A204.1 (cell line): ENCODE results near the gene KCNC4.

Experiments used
- FAIRE-seq: peaks from 2 replicates; lab custom pipeline; 2012; peaks lifted over from hg19 to GRCh38; lab: Jason Lieb, UNC

KCNC4 gene

DNA sequence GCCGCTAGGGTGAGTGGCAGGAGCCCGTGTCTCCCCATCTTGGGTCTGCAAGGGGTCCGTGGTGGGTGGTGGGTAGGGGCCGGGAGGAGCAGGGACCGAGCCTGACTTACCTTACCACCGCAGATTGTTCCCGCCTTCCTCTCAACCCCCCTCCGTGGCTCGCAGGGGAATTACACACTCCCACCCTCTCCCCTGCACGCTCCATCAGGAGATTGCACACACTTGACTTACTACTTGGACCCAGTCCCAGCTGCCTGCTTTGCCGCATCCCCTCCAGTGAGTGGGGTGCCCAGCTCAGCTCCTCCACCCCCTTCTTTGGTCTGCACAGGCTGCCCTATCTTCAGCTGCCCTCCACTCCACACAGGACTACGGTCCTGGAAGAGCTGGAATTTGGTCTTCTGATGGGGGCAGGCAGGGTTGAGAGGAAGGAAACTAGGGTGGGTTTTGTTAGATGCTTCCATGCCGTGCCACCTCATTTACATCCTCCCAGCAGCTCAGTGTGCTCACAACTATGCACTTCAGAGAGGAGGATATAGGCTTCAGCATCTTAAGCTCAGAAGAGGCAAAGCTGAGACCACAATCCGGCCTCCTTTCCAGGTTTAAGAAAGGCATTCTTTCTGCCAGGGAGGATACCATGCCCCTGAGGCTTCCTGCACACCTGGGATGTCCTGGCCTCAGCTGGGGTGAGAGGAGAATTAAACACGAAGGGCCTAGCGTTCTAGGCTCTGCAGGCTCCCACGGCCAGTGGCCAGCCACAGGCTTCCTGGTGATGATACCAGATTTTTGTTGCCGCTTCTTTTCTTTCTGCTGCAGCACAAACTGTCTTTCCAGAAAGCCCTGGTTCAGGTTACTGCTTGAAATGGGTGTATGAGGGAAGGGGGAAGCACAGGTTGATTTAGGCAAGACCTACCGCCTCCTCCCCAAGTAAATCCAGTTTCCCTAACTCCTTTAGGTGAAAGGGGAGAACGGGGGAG, 2.3 kb downstream of the KCNC4 start:
- FAIRE-seq, result no peak

DNA sequence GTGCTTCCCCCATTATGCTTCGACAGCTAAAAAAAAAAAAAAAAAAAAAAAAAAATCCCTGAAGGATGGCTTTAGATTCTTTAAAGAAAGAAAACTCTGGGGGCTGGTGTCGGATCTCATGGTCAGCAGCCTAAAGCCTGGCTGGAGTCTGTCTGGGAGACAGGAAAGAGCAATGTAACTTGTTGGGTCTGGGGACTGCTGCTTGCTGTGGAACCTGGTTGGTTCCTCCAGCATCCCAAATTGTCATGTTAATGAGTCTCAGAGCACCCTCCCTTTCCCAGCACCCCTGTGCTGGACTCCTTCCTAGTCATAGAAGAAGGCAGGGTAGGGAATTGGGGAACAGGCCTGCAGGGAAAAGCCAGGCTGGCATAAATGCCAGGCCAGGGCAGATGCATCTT, 3.0 kb downstream of the KCNC4 start:
- FAIRE-seq, result no peak

DNA sequence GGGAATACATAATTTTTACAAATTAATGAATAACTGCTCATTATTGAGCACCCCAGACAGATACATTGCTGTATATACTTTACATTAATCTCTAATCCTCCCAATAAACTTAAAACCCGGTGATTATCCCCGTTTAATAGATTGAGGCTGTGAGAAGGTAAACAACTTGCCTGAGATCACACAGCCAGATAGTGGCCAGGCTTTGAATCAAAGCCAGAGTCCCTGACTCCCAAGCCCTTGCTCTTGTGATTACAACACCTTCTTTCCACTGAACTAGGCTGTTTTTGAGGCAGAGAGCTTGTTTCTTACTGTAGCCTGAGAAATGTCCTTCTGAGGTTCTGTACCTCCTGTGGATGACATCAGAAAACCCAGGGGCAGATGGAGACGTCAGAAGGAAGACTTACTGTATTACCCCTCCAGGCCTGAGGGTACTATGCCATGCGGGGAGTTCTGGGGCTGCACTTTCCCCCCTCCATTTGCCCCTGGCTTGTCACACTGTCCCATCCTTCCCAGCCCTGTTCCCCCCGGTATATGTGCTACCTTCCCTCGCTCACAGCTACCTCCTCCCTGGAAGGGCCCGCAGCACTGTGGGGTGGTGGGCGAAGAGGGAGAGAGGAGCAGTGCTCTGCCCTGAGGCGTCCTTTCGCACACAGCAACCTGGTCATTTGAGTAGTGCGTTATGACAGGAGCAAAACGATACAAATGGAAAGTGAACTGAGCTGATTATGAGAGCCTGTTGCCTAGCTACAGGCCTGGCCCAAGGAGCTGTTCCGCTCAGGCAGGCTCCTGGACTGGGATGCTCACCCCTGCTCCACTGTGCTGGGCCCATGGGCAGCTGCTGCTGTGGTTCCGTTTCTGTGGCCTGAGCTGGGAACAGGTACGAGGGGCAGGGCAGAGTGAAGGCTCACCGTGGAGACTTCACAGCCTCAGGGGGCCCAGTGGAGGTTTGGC, 4.6 kb downstream of the KCNC4 start:
- FAIRE-seq, result no peak

GRCh38 chr1:110215621-110216515, 5.8 kb downstream of the KCNC4 start:
- no peak for FAIRE-seq

DNA sequence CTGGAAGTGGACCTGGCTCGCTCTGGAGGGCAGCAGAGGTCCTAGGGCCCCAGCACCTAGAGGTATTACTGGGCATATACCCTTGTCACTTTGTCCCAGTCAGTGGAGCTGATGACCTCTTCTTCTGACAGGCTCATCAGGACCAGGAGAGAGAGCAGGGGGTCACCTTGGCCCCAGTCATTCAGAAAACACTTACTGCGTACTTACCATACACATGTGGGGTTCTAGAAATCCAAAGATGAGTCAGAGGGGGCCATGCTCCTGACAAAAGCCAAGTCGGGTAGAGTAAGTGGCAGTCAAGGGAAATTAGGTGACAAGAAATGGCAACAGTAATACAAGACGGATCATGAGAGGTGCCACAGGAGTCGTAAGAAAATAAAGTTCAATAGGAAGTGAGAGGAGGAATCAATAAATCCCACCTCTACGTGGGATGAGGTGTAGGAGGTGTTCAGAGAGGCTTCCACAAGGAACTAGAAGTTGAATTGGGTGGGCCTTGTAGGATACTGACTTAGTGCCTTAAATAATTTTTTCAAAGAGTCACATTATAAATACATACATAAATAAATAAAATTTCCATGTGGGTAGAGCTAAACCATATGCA, 6.8 kb downstream of the KCNC4 start:
- FAIRE-seq, result no peak

DNA sequence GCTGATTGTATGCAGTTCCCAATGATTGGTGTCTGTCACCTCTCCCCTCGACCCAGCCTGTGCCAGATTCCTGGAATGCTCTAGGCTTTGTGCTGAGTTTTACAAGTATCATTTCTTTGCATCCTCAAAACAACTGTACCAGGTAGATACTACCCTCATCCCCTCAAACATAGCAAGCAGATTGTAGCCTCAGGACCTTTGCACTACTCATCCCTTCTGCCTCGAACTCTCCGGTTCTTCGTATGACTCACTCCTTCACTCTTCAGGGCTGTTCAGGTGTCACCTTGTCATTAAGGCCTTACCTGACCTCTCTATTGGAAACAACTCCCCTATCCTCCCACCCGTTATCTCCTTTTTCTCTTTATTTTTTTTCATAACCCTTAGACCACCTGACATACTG, 8.0 kb downstream of the KCNC4 start:
- FAIRE-seq, result no peak

DNA sequence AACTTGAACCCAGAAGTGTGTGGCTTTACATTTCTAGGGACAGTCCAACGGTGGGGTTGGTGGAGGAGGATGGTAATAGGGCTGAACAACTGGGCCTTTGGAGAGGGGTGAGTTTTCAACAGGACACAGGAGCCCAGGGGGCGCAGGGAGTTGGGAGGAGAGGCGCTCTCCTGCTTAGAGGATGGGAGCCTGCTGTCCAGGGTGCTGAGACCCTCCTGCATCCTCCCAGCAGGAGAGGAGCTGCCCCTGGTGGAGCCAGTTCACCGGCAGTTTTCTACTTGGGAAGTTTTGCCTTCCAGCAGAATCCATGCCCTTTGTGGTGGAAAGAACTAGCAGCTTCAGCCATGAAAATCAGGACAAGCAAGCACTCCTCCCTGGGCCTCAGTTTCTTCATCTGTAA, 8.6 kb downstream of the KCNC4 start:
- FAIRE-seq, result no peak

DNA sequence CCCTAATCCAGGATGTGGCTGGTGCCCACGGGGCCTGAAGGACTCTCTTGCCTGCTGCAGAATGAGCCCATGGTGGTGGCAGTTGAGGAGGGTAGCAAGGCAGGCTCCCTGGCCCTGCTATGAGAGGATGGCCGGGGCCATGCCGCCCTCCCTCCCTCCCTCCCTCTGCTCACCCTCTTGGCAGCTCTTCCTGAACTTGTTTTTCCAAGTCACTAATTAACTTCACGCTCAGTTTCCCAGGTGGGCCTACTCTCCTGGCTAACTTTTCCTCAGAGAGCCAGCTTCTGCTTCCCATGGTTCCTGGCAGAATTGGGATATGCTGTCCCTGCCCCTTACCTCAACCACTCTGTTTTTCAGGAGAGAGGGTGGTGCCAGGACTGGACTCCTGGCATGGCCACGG, 10.2 kb downstream of the KCNC4 start:
- no peak for FAIRE-seq

GRCh38 chr1:110221119-110221518, 11.0 kb downstream of the KCNC4 start:
- no peak for FAIRE-seq

GRCh38 chr1:110223127-110223526, 13.0 kb downstream of the KCNC4 start:
- no peak for FAIRE-seq

- no peak for FAIRE-seq
Measured at GRCh38 chr1:110223581-110223980, 13.5 kb downstream of the KCNC4 start.

DNA sequence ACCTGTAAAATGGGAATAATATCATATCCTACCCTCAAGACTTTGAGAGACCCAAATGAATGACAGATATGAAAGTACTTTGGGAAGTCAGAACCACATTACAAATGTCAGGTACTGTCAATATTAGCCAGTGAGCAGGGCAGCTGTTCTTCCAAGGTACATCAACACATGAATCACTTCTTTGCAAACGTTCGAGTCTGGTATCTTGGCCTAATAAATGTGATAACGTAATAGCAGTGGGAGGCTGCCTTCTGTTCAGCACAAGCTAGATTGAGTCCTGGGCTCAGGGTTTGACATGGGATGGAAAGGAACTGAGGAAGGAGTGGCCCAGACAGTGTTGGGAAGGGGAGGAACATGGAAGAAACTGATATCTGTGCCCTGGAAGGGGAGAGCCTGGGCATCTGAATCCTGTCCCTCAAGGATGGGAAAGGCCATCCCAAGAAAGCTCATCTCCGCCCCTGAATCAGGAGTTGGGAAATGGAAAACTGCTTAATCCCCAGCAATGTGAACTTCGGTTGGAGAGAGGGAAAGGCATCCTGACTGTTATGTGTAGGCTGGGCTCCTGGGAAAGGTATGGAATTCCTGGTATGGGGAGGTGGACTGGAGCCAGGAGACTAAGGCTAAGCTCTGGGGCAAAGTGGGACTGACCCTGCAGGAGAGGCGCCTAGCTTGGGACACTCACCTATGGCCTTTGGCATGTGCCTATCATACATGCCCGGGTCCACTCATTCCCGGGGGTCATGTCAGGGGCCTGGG, 14.3 kb downstream of the KCNC4 start:
- FAIRE-seq, result no peak

DNA sequence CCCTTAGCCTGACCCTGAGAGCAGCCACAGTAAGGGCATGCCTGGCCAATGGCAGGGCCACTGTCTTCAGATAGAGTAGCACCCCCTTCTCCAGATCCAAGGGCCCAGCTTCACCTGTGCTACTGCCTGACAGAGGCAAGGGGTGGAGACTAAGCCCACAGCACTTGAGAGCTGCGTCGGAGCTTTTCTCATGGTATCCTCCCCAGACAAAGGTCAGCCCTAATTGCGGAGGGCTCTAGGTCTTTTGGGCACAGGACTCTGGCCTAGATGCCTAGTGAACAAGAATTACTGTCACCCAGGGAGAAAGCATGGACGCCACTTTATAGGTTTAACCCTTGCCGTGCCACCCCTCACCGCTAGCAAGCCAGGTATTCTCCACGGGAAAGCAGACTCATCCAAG, 15.1 kb downstream of the KCNC4 start:
- FAIRE-seq, result no peak

DNA sequence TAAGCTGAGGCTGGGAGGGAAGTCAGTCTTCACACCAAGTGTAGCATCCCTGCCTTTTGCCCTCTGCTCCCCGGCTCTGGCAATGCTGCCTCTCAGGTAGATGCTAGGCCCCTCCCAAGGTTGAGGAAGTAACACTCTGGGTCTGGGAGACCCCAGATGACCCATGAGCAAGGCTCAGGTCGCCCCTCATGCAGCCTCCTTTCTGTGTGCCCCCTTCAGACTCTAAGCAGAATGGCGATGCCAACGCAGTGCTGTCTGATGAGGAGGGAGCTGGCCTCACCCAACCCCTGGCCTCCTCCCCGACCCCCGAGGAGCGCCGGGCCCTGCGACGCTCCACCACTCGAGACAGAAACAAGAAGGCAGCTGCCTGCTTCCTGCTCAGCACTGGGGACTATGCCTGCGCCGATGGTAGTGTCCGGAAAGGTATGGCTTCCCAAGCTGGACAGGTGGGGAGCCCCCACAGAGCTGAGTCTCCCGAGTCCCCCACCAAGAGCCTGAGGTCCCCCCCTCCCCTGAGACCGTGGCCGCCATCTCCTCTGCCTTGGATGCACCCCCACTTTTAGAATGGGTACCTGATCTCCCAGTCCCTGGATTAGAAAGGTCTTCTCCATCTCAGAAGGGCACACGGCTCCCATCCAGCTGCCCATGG, 15.8 kb downstream of the KCNC4 start:
- FAIRE-seq, result no peak

DNA sequence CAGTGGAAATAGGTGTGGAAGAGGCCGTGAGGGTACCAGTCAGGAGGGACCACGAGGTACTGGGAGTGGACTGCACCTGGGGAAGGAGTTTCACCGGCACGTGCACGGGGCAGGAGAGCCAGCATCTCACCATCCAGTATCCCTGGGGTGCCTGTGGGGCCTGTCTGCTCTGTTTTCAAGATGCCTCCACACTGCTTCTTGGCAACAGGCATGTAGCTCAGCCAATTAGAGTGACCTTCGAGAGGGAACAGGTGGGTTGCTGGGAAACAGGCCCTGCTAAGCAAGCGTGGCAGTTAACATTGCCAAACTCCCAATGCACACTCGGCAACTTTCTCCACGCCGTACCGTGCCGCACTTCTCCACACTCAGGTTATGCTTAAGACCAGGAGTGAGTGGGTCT, 17.7 kb downstream of the KCNC4 start:
- no peak for FAIRE-seq

DNA sequence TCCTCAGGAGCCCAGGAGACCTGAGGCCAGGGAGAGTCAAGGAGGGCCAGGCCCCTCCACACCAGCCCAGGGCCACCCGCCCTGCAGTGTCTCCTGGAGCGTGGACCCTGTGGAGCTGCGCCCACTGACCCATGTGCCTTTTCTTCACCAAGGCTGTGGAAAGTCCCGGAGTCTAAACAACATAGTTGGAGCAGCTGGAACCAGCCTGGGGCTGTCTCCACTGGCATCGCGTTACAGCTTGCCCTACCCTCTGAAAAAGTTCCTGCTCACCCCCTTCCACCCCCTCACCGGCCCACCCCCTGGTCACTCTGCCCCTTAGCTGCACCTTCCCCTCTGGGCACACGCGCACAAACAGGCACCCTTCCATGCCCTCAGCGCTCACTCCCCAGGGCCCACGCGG, 18.3 kb downstream of the KCNC4 start:
- FAIRE-seq, result no peak

GRCh38 chr1:110228869-110229268, 18.8 kb downstream of the KCNC4 start:
- FAIRE-seq, result no peak

DNA sequence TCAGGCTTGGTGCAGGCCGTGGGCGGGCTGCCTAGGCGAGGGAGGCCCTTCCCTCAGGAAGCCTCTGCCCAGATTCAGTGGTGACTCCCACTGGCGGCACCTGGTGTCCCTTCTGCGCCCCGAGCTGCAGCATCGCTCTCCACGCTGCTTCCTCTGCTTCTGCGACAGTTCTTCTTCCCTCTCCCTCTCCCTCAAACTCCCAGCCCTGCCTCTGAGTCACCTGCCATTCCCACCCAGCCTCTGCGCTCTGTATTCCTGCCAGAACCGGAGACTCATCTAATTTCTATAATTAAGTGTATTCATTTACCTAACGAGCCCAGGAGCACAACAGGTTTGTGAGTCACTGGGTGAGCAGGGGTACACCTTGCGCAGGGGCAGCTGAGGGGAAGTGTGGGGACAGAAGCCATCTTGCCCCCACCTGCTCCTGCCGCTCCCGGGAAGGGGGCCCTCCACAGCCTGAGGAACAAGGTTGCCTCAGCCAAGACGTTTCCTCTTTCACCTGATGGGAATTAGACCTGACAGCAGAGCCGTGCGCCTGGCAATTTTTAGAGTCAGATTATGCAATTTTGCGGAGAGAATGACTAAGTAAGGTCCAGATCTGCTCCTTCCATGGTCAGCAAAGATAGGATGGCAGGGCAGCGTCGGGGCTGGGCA, 19.4 kb downstream of the KCNC4 start:
- FAIRE-seq, result no peak

DNA sequence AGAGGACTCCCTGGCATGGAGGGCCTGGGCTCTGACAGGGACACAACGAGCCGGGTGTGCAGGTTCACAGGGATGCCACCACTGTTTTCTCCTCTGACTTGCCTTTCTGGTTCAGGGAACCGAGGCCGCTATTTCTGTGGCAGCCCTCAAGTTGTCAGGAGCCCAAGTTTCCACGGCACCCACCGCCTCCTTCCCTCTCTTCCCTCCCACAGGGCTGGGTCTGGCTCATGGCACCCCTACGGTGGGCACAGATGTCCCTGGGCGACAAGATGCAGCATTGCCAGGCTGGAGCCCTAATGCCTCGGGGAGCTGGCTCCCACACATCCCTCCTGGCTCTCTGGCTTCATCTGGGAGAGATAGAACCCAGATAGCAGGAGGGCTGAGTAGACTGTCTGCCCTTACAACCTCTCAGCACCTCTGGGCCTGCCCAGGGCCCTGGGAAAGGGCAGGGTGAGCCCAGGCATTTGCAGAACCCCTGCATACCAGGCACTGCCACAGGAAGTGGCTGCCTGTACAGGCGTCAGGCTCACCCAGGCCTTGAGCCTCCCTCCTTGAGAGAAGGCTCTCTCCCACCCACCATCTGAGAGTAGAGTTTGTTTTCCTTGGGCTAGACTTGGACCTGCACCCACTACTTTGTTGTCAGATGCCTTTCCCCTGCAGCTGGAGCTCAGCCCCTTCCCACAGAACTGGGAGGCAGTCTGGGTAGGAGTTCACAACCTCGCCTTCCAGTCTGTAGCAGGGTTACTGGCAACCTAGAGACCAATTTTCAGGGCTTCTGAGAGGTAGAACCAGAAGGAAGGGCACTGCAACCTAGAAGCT, 20.5 kb downstream of the KCNC4 start:
- no peak for FAIRE-seq
